Glutamatergic neuron (in vitro differentiated cells): ENCODE results near the gene ADO. TPM values are rescaled to one million over a fixed set of nuclear protein-coding genes. Genes with fewer than 3 reads are reported as not detected.

Experiments
- DNase-seq: peaks from one replicate; pipeline ENCODE4 v3.0.0; 2022
- H3K27ac Mint-ChIP-seq: one replicate; pipeline ENCODE4 v1.8.0; 2020; ENCODE audit warnings: mild to moderate bottlenecking, mixed read lengths, inconsistent platforms; ENCODE audit not compliant: unreplicated experiment
- H3K27me3 Mint-ChIP-seq: one replicate; pipeline ENCODE4 v1.8.0; 2020; ENCODE audit warnings: mild to moderate bottlenecking, moderate library complexity, mixed read lengths, inconsistent platforms; ENCODE audit not compliant: unreplicated experiment
- H3K36me3 Mint-ChIP-seq: one replicate; pipeline ENCODE4 v1.8.0; 2020; ENCODE audit warnings: mild to moderate bottlenecking, mixed read lengths, inconsistent platforms; ENCODE audit not compliant: unreplicated experiment
- H3K4me1 Mint-ChIP-seq: one replicate; pipeline ENCODE4 v1.8.0; 2020; ENCODE audit warnings: mild to moderate bottlenecking, low read depth, mixed read lengths, inconsistent platforms; ENCODE audit not compliant: unreplicated experiment
- H3K4me3 Mint-ChIP-seq: one replicate; pipeline ENCODE4 v1.8.0; 2020; ENCODE audit warnings: mild to moderate bottlenecking, mixed read lengths, inconsistent platforms; ENCODE audit not compliant: unreplicated experiment
- H3K9me3 Mint-ChIP-seq: one replicate; pipeline ENCODE4 v1.8.0; 2020; ENCODE audit warnings: mild to moderate bottlenecking, moderate library complexity, mixed read lengths, inconsistent platforms; ENCODE audit not compliant: unreplicated experiment
- CTCF ChIP-seq: fragments of 200-600 bp; sonication (generic); IDR thresholded peaks from one replicate; pipeline ENCODE4 v1.5.0; 2021; ENCODE audit not compliant: partially characterized antibody, unreplicated experiment
- total RNA-seq: library from RNA; stranded (reverse); fragmentation: NEBNext Ultra II Directional; extraction: Animal tissue kit (Norgen Biotek cat#: 25700); gene quantifications from one replicate; pipeline ENCODE4 v1.2.1, GENCODE V29; 2021; ENCODE audit not compliant: unreplicated experiment

ADO gene
- total RNA-seq, 1 donor from 2014 or later = 32.5 TPM

GRCh38 chr10:62760401-62760800 is 44.1 kb upstream of the ADO start:
- DNase-seq = no peak
- no peaks in the 10 kb centered on the region for H3K36me3 Mint-ChIP-seq
- H3K27ac Mint-ChIP-seq = no peak overlapping the region

GRCh38 chr10:62761115-62761514 is 43.4 kb upstream of the ADO start:
- Mint-ChIP-seq H3K9me3 (no peaks in the 10 kb centered on the region), H3K4me3 (no peak overlapping the region), H3K4me1 (no peaks in the 10 kb centered on the region), H3K27ac (no peak overlapping the region), H3K36me3 (no peaks in the 10 kb centered on the region), H3K27me3 (peaks cover 7% of the 10 kb centered on the region)
- no peak for DNase-seq
- TF ChIP-seq CTCF = no peak

More at GRCh38 chr10:62760401-62760800, 44.1 kb upstream of the ADO start:
- no peaks in the 10 kb centered on the region for H3K4me1 Mint-ChIP-seq
- no peak overlapping the region for H3K4me3 Mint-ChIP-seq
- H3K27me3 Mint-ChIP-seq = peaks cover 7% of the 10 kb centered on the region
- no peak for TF ChIP-seq CTCF
- no peaks in the 10 kb centered on the region for H3K9me3 Mint-ChIP-seq

- DNase-seq = no peak
- H3K27me3 Mint-ChIP-seq = peaks cover 7% of the 10 kb centered on the region
- H3K27ac Mint-ChIP-seq = no peak overlapping the region
- H3K9me3 Mint-ChIP-seq = no peaks in the 10 kb centered on the region
- H3K36me3 Mint-ChIP-seq = no peaks in the 10 kb centered on the region
- TF ChIP-seq CTCF = no peak
- H3K4me3 Mint-ChIP-seq = no peak overlapping the region
- no peaks in the 10 kb centered on the region for H3K4me1 Mint-ChIP-seq
These were observed 41.4 kb upstream of the ADO start for GRCh38 chr10:62763155-62763554.

GRCh38 chr10:62764011-62764410 is 40.5 kb upstream of the ADO start:
- H3K27ac Mint-ChIP-seq = no peak overlapping the region
- no peak for TF ChIP-seq CTCF
- no peak for DNase-seq
- H3K4me1 Mint-ChIP-seq = no peaks in the 10 kb centered on the region
- no peak overlapping the region for H3K4me3 Mint-ChIP-seq
- no peaks in the 10 kb centered on the region for H3K9me3 Mint-ChIP-seq
- peaks cover 4% of the 10 kb centered on the region for H3K27me3 Mint-ChIP-seq
- H3K36me3 Mint-ChIP-seq = no peaks in the 10 kb centered on the region

- no peaks in the 10 kb centered on the region for H3K36me3 Mint-ChIP-seq
- TF ChIP-seq CTCF = no peak
- H3K4me3 Mint-ChIP-seq = no peak overlapping the region
- H3K4me1 Mint-ChIP-seq = no peaks in the 10 kb centered on the region
- H3K9me3 Mint-ChIP-seq = no peaks in the 10 kb centered on the region
- H3K27ac Mint-ChIP-seq = no peak overlapping the region
- no peak for DNase-seq
- H3K27me3 Mint-ChIP-seq = peaks cover 4% of the 10 kb centered on the region
These were observed 38.8 kb upstream of the ADO start for GRCh38 chr10:62765726-62766125.
